Islet of Langerhans (tissue), 1 donor: Measurements from ENCODE around the gene PSMD11.
A peak's percentile ranks its signal among the peaks of the same experiment; 100 is the strongest.

Experiments
- FAIRE-seq: peaks from one replicate; lab custom pipeline; 2011; peaks lifted over from hg19 to GRCh38; lab: Jason Lieb, UNC

Gene PSMD11

DNA sequence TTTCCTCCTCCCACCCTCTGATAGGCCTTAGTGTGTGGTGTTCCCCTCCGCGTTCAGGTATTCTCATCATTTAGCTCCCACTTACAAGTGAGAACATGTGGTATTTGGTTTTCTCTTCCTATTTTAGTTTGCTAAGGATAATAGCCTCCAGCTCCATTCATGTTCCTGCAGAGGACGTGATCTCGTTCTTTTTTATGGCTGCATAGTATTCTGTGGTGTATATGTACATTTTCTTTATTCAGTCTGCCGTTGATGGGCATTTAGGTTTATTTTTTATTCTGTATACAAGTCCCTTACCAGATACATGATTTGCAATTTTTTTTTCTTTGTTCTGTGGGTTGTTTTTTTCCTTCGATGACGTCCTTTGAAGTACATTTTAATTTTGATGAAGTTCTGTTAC lies 23.6 kb downstream of the PSMD11 start:
- FAIRE-seq, result no peak

GRCh38 chr17:32470405-32471167 lies 26.3 kb downstream of the PSMD11 start:
- FAIRE-seq, result no peak

DNA sequence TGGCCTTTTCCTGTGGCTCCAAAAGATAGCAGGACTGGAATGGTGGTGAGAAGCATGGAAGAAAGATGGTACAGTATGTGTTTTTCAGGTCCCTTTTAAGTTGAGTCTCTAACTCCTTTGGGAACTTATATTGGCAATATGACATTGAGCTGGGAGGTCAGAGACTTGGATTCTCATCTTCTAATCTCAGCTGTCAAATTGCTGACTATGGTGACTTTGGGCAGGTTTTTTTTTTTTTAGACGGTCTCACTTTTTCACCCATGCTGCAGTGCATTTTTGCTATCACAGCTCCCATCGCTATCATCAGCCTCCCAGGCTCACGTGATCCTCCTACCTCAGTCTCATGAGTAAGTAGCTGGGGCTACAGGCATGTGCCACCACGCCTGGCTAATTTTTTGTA lies 27.3 kb downstream of the PSMD11 start:
- no peak for FAIRE-seq

DNA sequence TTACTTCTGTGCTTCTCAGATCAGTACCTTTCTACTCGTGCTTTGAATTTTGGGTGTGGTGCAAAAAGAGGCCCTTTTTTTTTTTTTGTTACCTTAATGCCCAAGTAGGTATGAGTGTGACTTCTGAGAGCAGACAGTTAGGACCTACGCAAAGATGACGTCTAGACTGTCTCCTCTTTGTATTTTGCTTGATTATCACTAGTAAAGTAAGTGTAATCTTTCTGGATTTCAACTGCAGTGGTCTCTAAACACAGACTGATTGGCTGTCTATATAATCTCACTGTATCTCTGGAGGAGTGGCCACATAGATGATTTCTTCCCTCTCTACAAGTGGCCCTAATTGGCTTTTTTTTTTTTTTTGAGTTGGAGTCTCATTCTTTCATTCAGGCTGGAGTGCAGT lies 30.9 kb downstream of the PSMD11 start:
- FAIRE-seq, result no peak

DNA sequence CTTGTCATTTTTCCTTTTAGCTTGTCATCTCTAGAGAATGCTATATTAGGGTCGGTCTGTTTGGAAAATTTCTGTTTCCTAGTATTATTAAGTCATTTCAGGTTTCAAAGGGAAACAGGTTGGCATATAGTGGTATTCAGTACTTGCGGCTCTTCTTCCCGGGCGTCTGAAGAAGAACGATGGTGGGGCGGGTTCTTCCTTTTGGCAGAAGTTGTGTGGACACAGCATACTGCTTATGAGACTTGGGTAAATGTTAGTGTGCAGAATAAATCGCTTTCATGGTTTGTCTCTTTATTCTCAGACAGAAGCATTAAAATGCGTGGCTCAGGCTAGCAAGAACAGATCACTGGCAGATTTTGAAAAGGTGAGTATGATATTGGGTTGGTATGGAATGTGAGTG lies 32.9 kb downstream of the PSMD11 start:
- no peak for FAIRE-seq

DNA sequence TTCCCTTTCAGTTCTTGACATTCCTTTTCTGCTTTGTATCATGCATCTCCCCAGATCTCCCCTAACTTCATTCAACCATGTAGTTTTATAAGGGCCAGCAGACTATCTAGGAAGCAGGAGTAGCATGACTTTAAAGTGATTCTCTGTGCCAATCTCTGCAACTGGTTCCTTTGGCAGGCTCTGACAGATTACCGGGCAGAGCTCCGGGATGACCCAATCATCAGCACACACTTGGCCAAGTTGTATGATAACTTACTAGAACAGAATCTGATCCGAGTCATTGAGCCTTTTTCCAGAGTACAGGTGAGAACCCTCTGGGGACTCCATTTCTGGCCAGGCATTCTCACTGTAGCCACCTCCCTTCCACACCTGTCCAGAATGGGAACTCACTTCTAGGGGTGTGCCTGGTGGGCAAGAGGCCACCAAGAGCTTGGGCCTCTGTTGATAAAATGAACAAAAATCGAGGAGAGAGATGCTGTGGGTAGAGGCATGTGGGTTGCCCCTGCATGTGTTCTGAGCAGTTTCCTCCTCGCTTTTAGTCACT lies 34.8 kb downstream of the PSMD11 start:
- no peak for FAIRE-seq

- no peak for FAIRE-seq
These were observed 36.9 kb downstream of the PSMD11 start for GRCh38 chr17:32481193-32481592.

- FAIRE-seq, result no peak
These were observed 38.4 kb downstream of the PSMD11 start for GRCh38 chr17:32482568-32483320.

- peak; percentile 71 for FAIRE-seq
These were observed 39.2 kb downstream of the PSMD11 start for GRCh38 chr17:32483451-32484019.

- no peak for FAIRE-seq
These were observed 39.7 kb downstream of the PSMD11 start for GRCh38 chr17:32484041-32484461.

DNA sequence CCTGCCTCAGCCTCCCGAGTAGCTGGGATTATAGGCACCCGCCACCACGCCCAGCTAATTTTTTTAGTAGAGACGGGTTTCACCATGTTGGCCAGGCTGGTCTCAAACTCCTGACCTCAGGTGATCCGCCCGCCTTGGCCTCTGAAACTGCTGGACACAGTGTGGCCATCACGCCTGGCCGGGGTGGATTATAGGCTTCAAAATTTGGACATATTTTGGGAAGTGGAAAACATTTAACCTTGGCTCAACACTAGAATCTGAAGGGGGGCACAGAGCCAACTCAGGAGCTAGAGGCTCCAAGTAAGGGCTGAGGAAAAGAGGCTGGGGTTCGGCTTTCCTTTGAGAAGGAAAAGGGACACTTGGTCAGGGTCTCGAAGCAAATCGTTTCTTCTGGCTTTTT lies 40.3 kb downstream of the PSMD11 start:
- no peak for FAIRE-seq

- FAIRE-seq, result no peak
These were observed 41.2 kb downstream of the PSMD11 start for GRCh38 chr17:32485261-32486110.

GRCh38 chr17:32486111-32486700 lies 41.9 kb downstream of the PSMD11 start:
- no peak for FAIRE-seq

GRCh38 chr17:32486701-32487472 lies 42.6 kb downstream of the PSMD11 start, which contains the start of gene CDK5R1:
CDK5R1 (plus strand) TSS chr17:32486993; CDS start chr17:32487621, 628 bp downstream.
- no peak for FAIRE-seq

- no peak for FAIRE-seq
These were observed 43.3 kb downstream of the PSMD11 start for GRCh38 chr17:32487473-32488176.

DNA sequence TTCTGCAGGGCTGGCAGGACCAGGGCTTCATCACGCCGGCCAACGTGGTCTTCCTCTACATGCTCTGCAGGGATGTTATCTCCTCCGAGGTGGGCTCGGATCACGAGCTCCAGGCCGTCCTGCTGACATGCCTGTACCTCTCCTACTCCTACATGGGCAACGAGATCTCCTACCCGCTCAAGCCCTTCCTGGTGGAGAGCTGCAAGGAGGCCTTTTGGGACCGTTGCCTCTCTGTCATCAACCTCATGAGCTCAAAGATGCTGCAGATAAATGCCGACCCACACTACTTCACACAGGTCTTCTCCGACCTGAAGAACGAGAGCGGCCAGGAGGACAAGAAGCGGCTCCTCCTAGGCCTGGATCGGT lies 43.9 kb downstream of the PSMD11 start:
- no peak for FAIRE-seq

DNA sequence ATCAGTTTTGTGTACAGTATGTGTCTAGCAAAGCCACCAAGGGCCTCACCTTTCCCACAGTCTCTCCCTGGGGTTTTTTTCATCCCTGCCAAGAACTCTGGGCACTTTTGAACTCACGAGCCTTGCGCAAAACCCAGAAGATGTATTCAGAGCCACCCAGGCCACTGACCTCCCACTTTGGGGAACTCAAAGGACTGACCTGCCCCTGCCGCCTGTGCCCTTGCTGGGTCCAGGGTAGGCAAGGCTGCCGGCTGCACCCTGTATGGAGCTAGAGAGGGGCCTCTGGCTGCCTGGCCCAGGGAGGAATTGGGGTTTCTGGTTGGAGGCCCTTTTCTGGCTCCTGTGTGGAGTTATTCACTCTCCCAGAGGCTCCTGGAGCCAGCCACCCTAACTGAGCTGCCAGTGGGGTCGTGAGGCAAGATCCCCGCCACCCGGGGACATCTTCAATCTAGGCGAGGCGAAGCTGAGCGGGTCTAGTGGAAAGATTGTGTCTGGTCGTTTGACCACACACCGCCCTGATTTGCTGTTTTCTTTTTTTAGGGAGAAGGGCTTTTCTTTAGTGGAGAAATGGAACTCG lies 44.4 kb downstream of the PSMD11 start:
- FAIRE-seq, result no peak

DNA sequence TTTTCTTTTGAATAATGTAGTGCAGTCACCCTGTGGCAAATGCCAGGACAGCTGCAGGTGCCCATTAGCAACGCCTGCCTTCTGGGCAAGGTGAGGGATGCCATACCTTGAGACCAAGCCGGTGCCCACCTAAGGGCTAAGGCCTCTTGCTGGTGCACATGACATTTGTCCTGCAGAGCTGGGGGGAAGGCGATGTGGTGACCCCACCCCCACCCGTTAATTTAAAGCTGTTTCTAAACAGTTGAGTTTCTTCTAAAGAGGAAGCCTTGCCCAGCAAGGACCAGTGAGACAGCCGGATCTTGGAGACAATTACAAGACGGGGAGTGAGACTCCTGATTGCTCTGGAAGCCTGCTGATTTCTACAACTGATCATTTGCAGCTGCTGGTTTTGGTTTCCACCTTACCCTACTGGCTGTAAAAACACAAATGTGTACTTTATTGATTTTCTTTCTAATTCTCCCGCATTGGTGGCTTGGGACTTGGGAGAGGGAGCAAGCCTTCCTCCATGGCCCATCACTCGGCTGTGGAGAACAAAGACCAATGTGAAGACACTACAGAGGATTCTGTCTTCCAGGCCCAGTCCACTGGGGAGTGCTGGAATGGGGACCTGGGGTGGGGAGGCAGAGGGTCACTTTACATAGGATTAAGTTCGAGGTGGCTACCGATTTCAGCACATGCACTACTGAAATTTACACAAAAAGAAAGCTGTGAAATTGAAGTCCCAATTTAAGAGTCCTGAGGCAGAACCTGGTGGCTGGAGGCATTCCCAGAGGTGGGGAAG lies 45.2 kb downstream of the PSMD11 start:
- FAIRE-seq, result no peak

DNA sequence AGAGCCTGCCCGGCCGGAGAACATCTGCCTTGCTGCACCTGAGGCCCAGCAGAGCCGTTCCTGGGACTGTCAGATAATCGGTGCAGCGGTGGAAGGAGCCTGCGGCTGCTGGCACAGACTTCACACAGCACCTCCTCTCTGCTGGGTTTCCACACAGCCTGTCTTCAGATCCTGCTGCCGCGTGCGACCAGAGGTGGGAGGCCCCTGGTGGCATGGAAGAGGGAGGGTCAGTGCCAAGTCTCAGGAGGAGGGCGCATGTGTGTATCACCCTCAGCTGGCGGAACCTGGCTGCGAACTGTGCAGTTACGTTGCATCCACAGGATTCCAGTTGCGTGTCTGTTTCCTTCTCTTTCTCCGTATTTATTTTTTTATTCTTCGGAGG lies 45.8 kb downstream of the PSMD11 start:
- no peak for FAIRE-seq
